Activated T-helper 1 cell treated with anti-CD3 and anti-CD28 coated beads, Interleukin-12 subunit alpha, Interleukin-12 subunit beta, Interleukin-2, Interleukin-4 antibody, amounts not matched to agents 30 ng/mL and 10 ng/mL and 1 ng/mL, durations not matched to agents 14 hours and 24 hours and 36 hours (primary cell): Measurements from ENCODE around the gene POLR2H. TPM values are rescaled to one million over a fixed set of nuclear protein-coding genes. Genes with fewer than 3 reads are reported as not detected.
"Not testable (repeated sequence)": the region's sequence is repeated elsewhere in the genome, so short reads cannot be mapped to it uniquely, and the experiment has no call there.

Experiments
- DNase-seq: peaks from one replicate; pipeline ENCODE4 v3.0.0; 2021; ENCODE audit warnings: low spot score
- H3K27ac Mint-ChIP-seq: one replicate; pipeline ENCODE4 v1.8.0; 2021; ENCODE audit warnings: mild to moderate bottlenecking, mixed read lengths
- H3K27me3 Mint-ChIP-seq: one replicate; pipeline ENCODE4 v1.8.0; 2022; ENCODE audit warnings: mild to moderate bottlenecking, moderate library complexity, mixed read lengths; ENCODE audit not compliant: insufficient read depth
- H3K36me3 Mint-ChIP-seq: one replicate; pipeline ENCODE4 v1.8.0; 2021; ENCODE audit warnings: low read depth, mixed read lengths
- H3K4me1 Mint-ChIP-seq: one replicate; pipeline ENCODE4 v1.8.0; 2021; ENCODE audit warnings: low read depth, mixed read lengths
- H3K4me3 Mint-ChIP-seq: one replicate; pipeline ENCODE4 v1.8.0; 2021; ENCODE audit warnings: mild to moderate bottlenecking, moderate library complexity, mixed read lengths
- H3K9me3 Mint-ChIP-seq: one replicate; pipeline ENCODE4 v1.8.0; 2021; ENCODE audit warnings: mixed read lengths
- intact Hi-C: fragments of 100-400 bp; cut with micrococcal nuclease; formaldehyde crosslinking; loops from one replicate; pipeline ENCODE4 v1.15.1; 2024
- total RNA-seq: library from RNA; stranded (reverse); gene quantifications from 2 replicates; pipeline ENCODE4 v1.2.3, GENCODE V29; 2022

Gene POLR2H
- total RNA-seq, 1 donor from 2014 or later: 145 TPM

DNA sequence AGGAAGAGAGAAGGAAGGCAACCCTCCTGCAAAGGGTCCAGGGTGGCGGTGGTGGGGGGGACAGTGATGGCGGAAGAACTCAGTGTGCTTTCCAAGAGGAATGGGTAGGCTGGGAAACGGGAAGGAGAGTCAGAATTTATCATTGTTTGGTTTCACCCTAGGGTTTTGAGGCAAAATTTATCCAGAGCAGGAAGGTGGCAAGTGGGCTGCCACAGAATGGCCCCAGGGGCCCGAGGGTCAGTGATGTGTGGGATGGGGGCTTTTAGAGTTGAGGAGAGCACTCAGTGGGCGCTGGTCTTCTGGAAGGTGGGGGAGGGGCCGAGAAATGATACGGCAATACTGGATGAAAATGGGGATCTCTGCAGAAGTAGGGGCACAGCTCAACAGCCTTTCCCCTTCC, 23.5 kb upstream of the POLR2H start:
- Mint-ChIP-seq H3K36me3 (peaks cover 30% of the 10 kb centered on the region), H3K4me3 (peak overlapping the region; percentile 31), H3K27me3 (peaks cover 2% of the 10 kb centered on the region), H3K4me1 (peaks cover 55% of the 10 kb centered on the region), H3K9me3 (no peaks in the 10 kb centered on the region), H3K27ac (no peak overlapping the region)
- intact Hi-C loops: no loop called here
- no peak for DNase-seq

DNA sequence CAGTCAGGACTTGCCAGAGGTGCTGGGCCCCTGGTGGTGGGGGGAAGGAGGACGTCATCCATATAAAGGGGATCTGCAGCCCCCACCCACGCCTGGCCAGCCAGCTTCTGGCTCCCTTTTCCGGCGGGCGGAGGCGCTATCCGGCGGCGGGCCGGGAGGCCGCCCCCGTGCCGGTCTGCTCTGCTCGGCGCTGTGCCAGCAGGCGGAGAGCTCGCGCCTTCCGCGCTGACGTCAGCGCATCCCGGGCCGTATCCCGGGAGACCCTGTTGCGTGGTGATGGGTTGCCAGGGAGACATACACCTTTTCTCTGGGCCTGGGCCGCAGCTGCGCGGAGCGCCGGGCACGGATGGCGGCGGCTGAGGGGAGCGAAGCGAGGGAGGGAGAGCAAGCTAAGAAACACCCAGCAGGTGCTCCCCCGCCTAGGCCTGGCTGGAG, 23.0 kb upstream of the POLR2H start:
- Mint-ChIP-seq H3K4me1 (peaks cover 49% of the 10 kb centered on the region), H3K27ac (no peak overlapping the region), H3K27me3 (peaks cover 2% of the 10 kb centered on the region), H3K9me3 (no peaks in the 10 kb centered on the region), H3K36me3 (peaks cover 25% of the 10 kb centered on the region), H3K4me3 (no peak overlapping the region)
- no peak for DNase-seq
- intact Hi-C loops: no loop called here

GRCh38 chr3:184339001-184339400, 22.5 kb upstream of the POLR2H start:
- Mint-ChIP-seq H3K4me3 (no peak overlapping the region), H3K9me3 (no peaks in the 10 kb centered on the region), H3K27ac (no peak overlapping the region), H3K4me1 (peaks cover 45% of the 10 kb centered on the region), H3K36me3 (peaks cover 21% of the 10 kb centered on the region), H3K27me3 (peaks cover 2% of the 10 kb centered on the region)
- intact Hi-C loops: no loop called here
- no peak for DNase-seq

GRCh38 chr3:184339451-184340135, 21.9 kb upstream of the POLR2H start:
- Mint-ChIP-seq H3K36me3 (peaks cover 17% of the 10 kb centered on the region), H3K4me1 (peaks cover 39% of the 10 kb centered on the region)
- H3K27me3 Mint-ChIP-seq, intact Hi-C loops, H3K4me3 Mint-ChIP-seq, H3K27ac Mint-ChIP-seq, DNase-seq, H3K9me3 Mint-ChIP-seq: not testable (repeated sequence)

- Mint-ChIP-seq H3K4me1 (peaks cover 23% of the 10 kb centered on the region), H3K9me3 (no peaks in the 10 kb centered on the region)
Observed at GRCh38 chr3:184341925-184342324, 19.6 kb upstream of the POLR2H start.

DNA sequence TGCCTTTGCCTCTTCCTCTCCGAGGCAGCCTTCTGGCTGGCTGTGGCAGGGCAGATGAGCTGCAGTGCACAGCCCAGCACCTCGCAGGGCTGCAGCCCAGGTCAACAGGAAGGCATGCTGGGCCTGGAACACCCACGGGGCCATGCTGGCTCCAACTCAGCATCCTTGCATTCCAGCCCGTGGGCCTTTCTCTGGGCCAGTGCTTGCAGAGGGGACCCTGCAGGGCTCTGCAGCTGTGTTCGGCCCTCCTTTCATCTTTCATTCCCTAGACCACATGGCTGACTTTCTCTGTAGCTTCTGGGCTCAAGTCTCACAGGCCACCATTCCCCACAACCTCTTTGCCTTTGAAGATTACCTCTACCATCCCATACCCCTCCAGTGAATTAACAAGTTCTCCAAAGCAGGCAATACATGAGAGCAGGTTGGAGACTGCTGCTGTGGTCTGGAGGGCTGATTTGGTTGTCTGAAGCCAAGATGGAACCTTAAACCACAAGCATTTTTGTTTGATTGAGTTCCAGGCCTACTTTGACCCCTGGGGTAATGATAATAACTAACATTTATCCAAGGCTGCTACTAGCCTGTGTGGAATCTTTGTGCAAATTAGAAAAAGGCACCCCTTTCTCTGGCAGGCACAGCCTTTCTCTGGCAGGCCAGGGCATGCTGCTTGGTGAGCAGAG, 18.2 kb upstream of the POLR2H start:
- Mint-ChIP-seq H3K4me3 (no peak overlapping the region), H3K9me3 (no peaks in the 10 kb centered on the region), H3K36me3 (peaks cover 6% of the 10 kb centered on the region), H3K27me3 (no peaks in the 10 kb centered on the region), H3K27ac (no peak overlapping the region), H3K4me1 (peaks cover 11% of the 10 kb centered on the region)
- intact Hi-C loops: no loop called here
- no peak for DNase-seq

More at GRCh38 chr3:184341925-184342324, 19.6 kb upstream of the POLR2H start:
- no peak for DNase-seq
- Mint-ChIP-seq H3K27me3 (peaks cover 2% of the 10 kb centered on the region), H3K27ac (no peak overlapping the region), H3K4me3 (no peak overlapping the region), H3K36me3 (peaks cover 11% of the 10 kb centered on the region)
- intact Hi-C loops: no loop called here

- H3K9me3 Mint-ChIP-seq: no peaks in the 10 kb centered on the region
- no peaks in the 10 kb centered on the region for H3K27me3 Mint-ChIP-seq
- H3K4me1 Mint-ChIP-seq: peaks cover 11% of the 10 kb centered on the region
- H3K4me3 Mint-ChIP-seq: no peak overlapping the region
- H3K36me3 Mint-ChIP-seq: peaks cover 3% of the 10 kb centered on the region
- no peak for DNase-seq
- no peak overlapping the region for H3K27ac Mint-ChIP-seq
- intact Hi-C loops: no loop called here
Observed at GRCh38 chr3:184344579-184345316, 16.8 kb upstream of the POLR2H start.

- no peak for DNase-seq
- Mint-ChIP-seq H3K9me3 (no peaks in the 10 kb centered on the region), H3K36me3 (peaks cover 3% of the 10 kb centered on the region), H3K4me1 (peaks cover 11% of the 10 kb centered on the region), H3K27me3 (no peaks in the 10 kb centered on the region), H3K27ac (no peak overlapping the region), H3K4me3 (no peak overlapping the region)
- intact Hi-C loops: no loop called here
Observed at GRCh38 chr3:184345317-184346144, 16.0 kb upstream of the POLR2H start.

DNA sequence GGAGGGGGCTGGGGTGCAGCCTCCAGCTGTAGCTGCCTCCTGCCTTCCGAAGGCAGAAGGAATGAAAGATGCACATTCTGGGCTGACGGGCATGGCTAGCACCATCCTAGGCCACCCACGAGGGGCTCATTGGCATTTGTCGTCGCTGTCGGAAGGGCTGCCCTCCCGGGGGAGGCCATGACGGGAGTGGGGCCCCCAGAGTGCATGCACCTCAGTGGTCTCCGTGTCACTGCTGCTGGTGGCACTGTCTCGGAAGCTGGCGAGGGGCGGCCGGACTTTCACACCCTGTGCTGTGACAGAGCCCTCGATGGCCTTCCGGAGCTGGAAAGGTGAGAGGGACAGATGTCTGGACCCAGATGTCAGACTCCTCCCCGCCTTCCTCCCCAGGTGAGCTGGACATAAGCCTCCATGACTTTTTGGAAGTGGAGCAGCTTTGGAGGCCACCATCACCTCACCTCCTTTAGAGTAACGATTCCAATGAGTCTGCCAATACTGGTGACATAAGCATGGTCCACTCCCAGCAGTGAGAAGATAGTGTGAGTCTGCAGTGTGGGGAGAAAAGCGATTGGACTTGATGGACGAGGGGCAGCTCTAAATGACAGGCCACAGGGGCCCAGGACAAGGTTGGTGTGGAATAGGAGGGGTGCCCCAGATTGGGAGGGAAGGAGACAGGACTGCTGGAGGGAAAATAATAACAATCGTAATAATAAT, 14.9 kb upstream of the POLR2H start:
- H3K27ac Mint-ChIP-seq: peak overlapping the region; percentile 44
- no peaks in the 10 kb centered on the region for H3K9me3 Mint-ChIP-seq
- H3K36me3 Mint-ChIP-seq: peaks cover 3% of the 10 kb centered on the region
- no peaks in the 10 kb centered on the region for H3K27me3 Mint-ChIP-seq
- intact Hi-C loops: no loop called here
- no peaks in the 10 kb centered on the region for H3K4me1 Mint-ChIP-seq
- no peak overlapping the region for H3K4me3 Mint-ChIP-seq
- DNase-seq: no peak

GRCh38 chr3:184347321-184348056, 14.0 kb upstream of the POLR2H start:
- Mint-ChIP-seq H3K27me3 (no peaks in the 10 kb centered on the region), H3K4me1 (no peaks in the 10 kb centered on the region), H3K4me3 (no peak overlapping the region), H3K36me3 (peaks cover 3% of the 10 kb centered on the region), H3K9me3 (no peaks in the 10 kb centered on the region), H3K27ac (no peak overlapping the region)
- intact Hi-C loops: no loop called here
- no peak for DNase-seq

- no peaks in the 10 kb centered on the region for H3K27me3 Mint-ChIP-seq
- DNase-seq: no peak
- H3K36me3 Mint-ChIP-seq: peaks cover 1% of the 10 kb centered on the region
- no peak overlapping the region for H3K4me3 Mint-ChIP-seq
- no peaks in the 10 kb centered on the region for H3K4me1 Mint-ChIP-seq
- H3K27ac Mint-ChIP-seq: no peak overlapping the region
- H3K9me3 Mint-ChIP-seq: no peaks in the 10 kb centered on the region
- intact Hi-C loops: no loop called here
Observed at GRCh38 chr3:184348057-184348382, 13.5 kb upstream of the POLR2H start.
